Colonic mucosa (tissue), 4 donors: ENCODE measurements around the gene ANP32A. TPM values are rescaled to one million over a fixed set of nuclear protein-coding genes. Genes with fewer than 3 reads are reported as not detected.

Source experiments
- DNase-seq: peaks from one replicate; pipeline ENCODE4 v3.0.0-alpha.2; 2020
- H3K27ac ChIP-seq: fragments of 200-600 bp; one replicate; pipeline ENCODE4 v1.8.0; 2021
- H3K27me3 ChIP-seq: fragments of 200-600 bp; one replicate; pipeline ENCODE4 v1.8.0; 2021
- H3K36me3 ChIP-seq: fragments of 200-600 bp; one replicate; pipeline ENCODE4 v1.8.0; 2021
- H3K4me1 ChIP-seq: fragments of 200-600 bp; one replicate; pipeline ENCODE4 v1.8.0; 2021; ENCODE audit warnings: mild to moderate bottlenecking
- H3K4me3 ChIP-seq: fragments of 200-600 bp; one replicate; pipeline ENCODE4 v1.8.0; 2021
- H3K9ac ChIP-seq, 2 donors: one replicate each; pipeline ENCODE4 v1.7.0; 2013; ENCODE audit warnings: control low read depth in 2 of 2, low read depth in 2 of 2, low read length in 2 of 2
- H3K9me3 ChIP-seq: fragments of 200-600 bp; one replicate; pipeline ENCODE4 v1.8.0; 2021
- CTCF ChIP-seq: fragments of 200-600 bp; IDR thresholded peaks from one replicate; pipeline ENCODE4 v1.8.0; 2022; ENCODE audit warnings: antibody characterized with exemption, mild to moderate bottlenecking
- intact Hi-C: fragments of 100-400 bp; cut with DNase I; formaldehyde crosslinking; loops from one replicate; pipeline ENCODE4 v1.14.1; 2022
- total RNA-seq, 2 donors: library from RNA; stranded (reverse); fragmentation: NEBNext Ultra II Directional in 1 of 2; extraction: Animal tissue kit (Norgen Biotek cat#: 25700) in 1 of 2; gene quantifications; one replicate each; pipeline ENCODE4 v1.2.1, GENCODE V29; 2021
- donor health status: healthy.
- donor health status: DM: no; HTN: no; CAD: no.
- donor health status: DM: no; HTN: no; CAD: no.

Gene ANP32A
- total RNA-seq, 2 donors from 2014 or later: 126 to 177 TPM

- Histone ChIP-seq H3K9me3 (no peaks in the 10 kb centered on the region), H3K9ac (no peak overlapping the region), H3K27ac (no peak overlapping the region), H3K4me1 (peaks cover 20% of the 10 kb centered on the region), H3K4me3 (no peak overlapping the region), H3K27me3 (no peaks in the 10 kb centered on the region), H3K36me3 (no peaks in the 10 kb centered on the region)
- no peak for TF ChIP-seq CTCF
- intact Hi-C loops: no loop called here
- no peak for DNase-seq
Measured at GRCh38 chr15:68796576-68796975, 24.1 kb downstream of the ANP32A start.

DNA sequence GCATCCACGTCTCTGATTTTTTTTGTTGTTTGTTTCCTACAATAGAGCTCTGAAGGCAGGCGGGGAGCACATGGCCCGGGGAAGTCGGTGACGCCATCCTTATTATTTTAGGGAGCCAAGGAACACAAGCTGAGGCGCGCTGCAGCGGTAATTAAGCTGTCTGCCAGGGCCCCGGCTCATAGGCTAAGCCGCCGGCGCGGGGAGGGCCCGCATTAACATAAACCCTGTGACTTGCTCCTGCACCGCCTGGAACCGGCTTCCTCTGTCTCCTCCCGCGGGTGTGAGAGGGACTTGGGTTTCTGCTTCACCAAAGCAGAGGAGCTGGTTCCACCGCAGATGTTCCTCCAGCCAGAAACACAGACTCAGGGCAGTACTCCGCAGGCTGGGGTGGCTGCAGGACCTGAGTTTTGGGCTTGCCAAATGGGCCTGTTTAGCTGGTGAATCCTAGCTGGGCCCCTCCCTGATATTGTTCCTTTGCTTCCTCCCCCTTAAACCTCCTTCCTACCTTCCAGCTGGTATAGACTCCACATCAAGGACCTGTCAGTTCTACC is 25.3 kb downstream of the ANP32A start:
- Histone ChIP-seq H3K9me3 (no peaks in the 10 kb centered on the region), H3K36me3 (no peaks in the 10 kb centered on the region), H3K9ac (peak overlapping the region in 1 of 2 donors; percentile 70), H3K4me3 (no peak overlapping the region), H3K4me1 (peaks cover 20% of the 10 kb centered on the region), H3K27ac (peak overlapping the region; percentile 52), H3K27me3 (no peaks in the 10 kb centered on the region)
- DNase-seq: peak; percentile 93
- no peak for TF ChIP-seq CTCF
- intact Hi-C loops: no loop called here

DNA sequence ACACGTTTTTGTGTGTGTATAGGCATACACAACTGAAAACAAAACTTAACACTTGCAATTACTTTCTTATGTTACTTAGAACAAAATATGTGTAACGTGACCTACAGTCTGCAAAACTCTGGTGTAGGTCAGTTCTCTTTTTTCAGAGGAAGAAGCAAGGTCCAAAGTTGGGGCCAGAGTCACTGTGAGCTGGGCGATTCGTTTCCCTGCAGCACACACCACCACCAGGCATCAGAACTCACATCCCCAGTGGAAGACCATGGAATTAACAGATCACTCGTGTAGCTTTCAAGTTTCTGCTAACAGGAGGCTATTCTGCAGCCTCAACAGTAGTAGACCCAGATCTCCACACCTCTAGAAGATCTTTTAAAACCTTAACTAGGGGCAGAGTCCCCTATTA is 25.8 kb downstream of the ANP32A start:
- H3K4me1 ChIP-seq: peaks cover 21% of the 10 kb centered on the region

DNA sequence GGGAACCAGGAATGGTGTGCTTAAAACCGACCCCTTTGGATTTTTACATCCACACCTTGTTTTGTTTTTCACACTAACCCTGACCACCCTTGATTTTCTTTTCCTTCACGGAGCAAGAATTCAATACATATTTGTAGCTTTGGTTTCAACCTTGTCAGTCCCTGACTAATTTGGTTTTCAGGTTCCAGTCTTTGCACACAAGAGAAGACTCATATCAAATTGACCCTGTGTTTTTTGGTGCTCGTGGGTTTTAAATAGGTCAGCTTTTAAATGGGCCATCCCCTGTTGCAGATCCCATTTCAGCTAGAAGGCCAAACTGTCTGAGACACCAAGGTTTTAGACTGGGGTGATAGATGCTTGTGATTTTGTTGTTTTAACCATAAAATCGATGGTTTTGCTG is 26.4 kb downstream of the ANP32A start:
- no peak for DNase-seq
- Histone ChIP-seq H3K9me3 (no peaks in the 10 kb centered on the region), H3K4me3 (no peak overlapping the region), H3K4me1 (peaks cover 27% of the 10 kb centered on the region), H3K9ac (no peak overlapping the region), H3K27me3 (no peaks in the 10 kb centered on the region), H3K27ac (peak overlapping the region; percentile 10), H3K36me3 (no peaks in the 10 kb centered on the region)
- no peak for TF ChIP-seq CTCF
- intact Hi-C loops: no loop called here

More for the DNA sequence above, 25.8 kb downstream of the ANP32A start:
- Histone ChIP-seq H3K4me3 (no peak overlapping the region), H3K27me3 (no peaks in the 10 kb centered on the region), H3K9ac (peak overlapping the region in 1 of 2 donors; percentile 27), H3K27ac (peak overlapping the region; percentile 52), H3K9me3 (no peaks in the 10 kb centered on the region), H3K36me3 (no peaks in the 10 kb centered on the region)
- DNase-seq: no peak
- no peak for TF ChIP-seq CTCF
- intact Hi-C loops: no loop called here

DNA sequence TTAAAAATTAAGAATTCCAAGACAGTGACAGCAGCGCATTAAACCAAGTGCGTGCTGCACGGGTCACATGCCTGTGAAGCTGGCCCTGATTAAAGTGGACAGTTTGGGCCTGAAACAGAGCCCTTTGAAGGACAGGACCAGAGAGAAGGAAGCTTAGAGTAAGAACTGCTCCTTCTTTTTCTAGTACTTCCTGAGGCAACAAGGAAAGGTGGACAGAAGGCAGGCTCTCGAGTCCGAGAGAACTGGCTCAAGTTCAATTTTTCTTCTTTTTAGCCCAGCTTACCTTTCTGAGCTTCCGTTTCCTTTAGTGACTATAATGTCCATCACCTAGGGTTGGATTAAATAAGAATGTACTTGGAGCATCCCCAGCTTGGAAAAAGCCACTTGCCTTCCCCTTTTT is 26.9 kb downstream of the ANP32A start:
- H3K4me3 ChIP-seq: no peak overlapping the region
- H3K4me1 ChIP-seq: peaks cover 27% of the 10 kb centered on the region
- no peak for TF ChIP-seq CTCF
- intact Hi-C loops: no loop called here
- H3K9me3 ChIP-seq: no peaks in the 10 kb centered on the region
- peak overlapping the region in 1 of 2 donors; percentile 47 for H3K9ac ChIP-seq
- H3K27me3 ChIP-seq: no peaks in the 10 kb centered on the region
- no peaks in the 10 kb centered on the region for H3K36me3 ChIP-seq
- peak overlapping the region; percentile 10 for H3K27ac ChIP-seq
- no peak for DNase-seq
